Measurements from ENCODE around the gene GARRE1. TPM values are rescaled to one million over a fixed set of nuclear protein-coding genes. Genes with fewer than 3 reads are reported as not detected.

GARRE1 gene
- total and polyA plus RNA-seq, 2 experiments from 2014 or later: 16.0 to 20.0 TPM

GRCh38 chr19:34300380-34300779, 46.0 kb downstream of the GARRE1 start (continued):
- TF ChIP-seq ZNF462 (CRISPR knock-in tag; IDR thresholded peaks at IDR 0.05): no peak
- no peak for TF ChIP-seq ETS1 (IDR thresholded peaks at IDR 0.05)
- TF ChIP-seq ZNF114 (CRISPR knock-in tag; IDR thresholded peaks at IDR 0.05): no peak
- no peak for TF ChIP-seq NANOG (IDR thresholded peaks at IDR 0.05; ENCODE audit: borderline replicate concordance)
- TF ChIP-seq POLR2AphosphoS5 (IDR thresholded peaks at IDR 0.05; ENCODE audit: low read depth): no peak
- no peak for TF ChIP-seq EZH2 (IDR thresholded peaks at IDR 0.05; ENCODE audit: low read depth, unreplicated experiment)
- TF ChIP-seq CREB1 (CRISPR knock-in tag; IDR thresholded peaks at IDR 0.05; ENCODE audit: low read depth): no peak

GRCh38 chr19:34300962-34301361, 46.6 kb downstream of the GARRE1 start:
- H3K27ac ChIP-seq (ENCODE audit: low read depth): no peak overlapping the region
- H3K4me3 ChIP-seq: no peak overlapping the region
- no peak overlapping the region for H3K4me3 Mint-ChIP-seq
- TF ChIP-seq CREB1 (CRISPR knock-in tag; IDR thresholded peaks at IDR 0.05; ENCODE audit: low read depth): no peak
- no peak for TF ChIP-seq ZNF462 (CRISPR knock-in tag; IDR thresholded peaks at IDR 0.05)
- TF ChIP-seq ZNF331 (CRISPR knock-in tag; IDR thresholded peaks at IDR 0.05; ENCODE audit: low read depth): no peak
- no peak for TF ChIP-seq JUNB (IDR thresholded peaks at IDR 0.05; ENCODE audit: unreplicated experiment)
- peaks cover 10% of the 10 kb centered on the region; the same call in 2 of the 3 replicates for H3K4me1 Mint-ChIP-seq
- H3K4me1 ChIP-seq (ENCODE audit: insufficient read depth): no peaks in the 10 kb centered on the region
- no peak overlapping the region for H3K27ac Mint-ChIP-seq
- H2AFZ ChIP-seq: no peak overlapping the region
- H3F3A ChIP-seq (replicated peaks; ENCODE audit: low read depth): no peaks in the 10 kb centered on the region
- H3K79me2 ChIP-seq (replicated peaks; ENCODE audit: insufficient read depth): no peaks in the 10 kb centered on the region
- DNase-seq (ENCODE audit: low spot score): no peak
- no peaks in the 10 kb centered on the region for H3K27me3 ChIP-seq (ENCODE audit: insufficient read depth)
- no peaks in the 10 kb centered on the region for H4K20me1 ChIP-seq (replicated peaks; ENCODE audit: insufficient read depth)
- H3K27me3 Mint-ChIP-seq (ENCODE audit: insufficient read depth, low read depth, poor library complexity): peaks cover 1% of the 10 kb centered on the region
- no peak overlapping the region for H3K4me2 ChIP-seq
- no peaks in the 10 kb centered on the region for H3K36me3 ChIP-seq (ENCODE audit: insufficient read depth)
- H3K9me3 Mint-ChIP-seq: no peaks in the 10 kb centered on the region
- peaks cover 16% of the 10 kb centered on the region; the same call in 2 of the 3 replicates for H3K36me3 Mint-ChIP-seq (ENCODE audit: low read depth)
- ATAC-seq: no peak
- H3K9me2 ChIP-seq (ENCODE audit: insufficient read depth): no peaks in the 10 kb centered on the region

All from GM23338 (cell line).